HuH-7 (cell line): ENCODE data around the gene GPAM.
"Not testable (repeated sequence)": the region's sequence is repeated elsewhere in the genome, so short reads cannot be mapped to it uniquely, and the experiment has no call there.

ENCODE experiments used
- DNase-seq: peaks from one replicate; pipeline ENCODE4 v3.0.0; 2011; ENCODE audit warnings: low spot score

GPAM gene, protein sequence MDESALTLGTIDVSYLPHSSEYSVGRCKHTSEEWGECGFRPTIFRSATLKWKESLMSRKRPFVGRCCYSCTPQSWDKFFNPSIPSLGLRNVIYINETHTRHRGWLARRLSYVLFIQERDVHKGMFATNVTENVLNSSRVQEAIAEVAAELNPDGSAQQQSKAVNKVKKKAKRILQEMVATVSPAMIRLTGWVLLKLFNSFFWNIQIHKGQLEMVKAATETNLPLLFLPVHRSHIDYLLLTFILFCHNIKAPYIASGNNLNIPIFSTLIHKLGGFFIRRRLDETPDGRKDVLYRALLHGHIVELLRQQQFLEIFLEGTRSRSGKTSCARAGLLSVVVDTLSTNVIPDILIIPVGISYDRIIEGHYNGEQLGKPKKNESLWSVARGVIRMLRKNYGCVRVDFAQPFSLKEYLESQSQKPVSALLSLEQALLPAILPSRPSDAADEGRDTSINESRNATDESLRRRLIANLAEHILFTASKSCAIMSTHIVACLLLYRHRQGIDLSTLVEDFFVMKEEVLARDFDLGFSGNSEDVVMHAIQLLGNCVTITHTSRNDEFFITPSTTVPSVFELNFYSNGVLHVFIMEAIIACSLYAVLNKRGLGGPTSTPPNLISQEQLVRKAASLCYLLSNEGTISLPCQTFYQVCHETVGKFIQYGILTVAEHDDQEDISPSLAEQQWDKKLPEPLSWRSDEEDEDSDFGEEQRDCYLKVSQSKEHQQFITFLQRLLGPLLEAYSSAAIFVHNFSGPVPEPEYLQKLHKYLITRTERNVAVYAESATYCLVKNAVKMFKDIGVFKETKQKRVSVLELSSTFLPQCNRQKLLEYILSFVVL

DNA sequence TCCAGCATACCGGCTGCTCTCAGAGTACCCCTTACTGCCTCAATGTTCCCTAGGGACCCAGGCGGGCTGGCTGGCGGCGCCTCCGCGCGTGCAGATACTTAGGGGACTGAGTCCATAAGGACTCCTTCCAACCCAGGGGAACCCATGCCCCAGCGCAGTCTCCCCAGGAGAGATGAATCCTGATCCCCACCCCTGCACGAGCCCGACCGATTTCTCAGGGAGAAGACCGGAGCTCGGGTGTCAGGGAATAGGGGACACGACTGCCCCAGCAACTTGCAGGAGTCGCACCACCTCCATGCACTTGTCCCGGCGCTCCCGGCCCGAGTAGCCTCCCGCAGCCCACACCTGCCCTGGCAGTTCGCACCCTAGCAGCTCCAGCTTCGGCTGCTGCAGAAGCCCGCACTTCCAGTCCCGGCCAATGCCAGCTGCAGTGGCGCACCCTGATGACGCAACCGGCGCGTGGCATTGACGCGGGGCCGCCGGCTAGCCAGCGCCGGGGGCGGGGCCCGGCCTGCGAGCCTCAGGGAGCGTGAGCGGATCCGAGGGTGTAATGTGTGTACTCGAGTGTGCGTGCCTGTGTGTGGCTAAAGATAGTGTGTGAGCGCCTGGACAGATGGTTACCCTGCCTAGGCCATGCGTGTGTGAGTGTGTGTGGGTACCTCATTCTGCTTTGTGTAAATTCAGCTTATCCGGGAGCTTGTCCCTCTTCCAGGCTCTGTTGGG, at the start of gene GPAM:
TSS of gene GPAM (minus strand) at position 437 of the 723 bp plus-strand sequence. CDS start 1,981 bp downstream, outside the sequence.
- DNase-seq, result no peak

- no peak for DNase-seq
Measured at GRCh38 chr10:112232670-112233069, 49.1 kb upstream of the GPAM start.

GRCh38 chr10:112231602-112232400, 48.2 kb upstream of the GPAM start:
- no peak for DNase-seq

GRCh38 chr10:112230325-112230988, 46.9 kb upstream of the GPAM start:
- DNase-seq, result no peak

GRCh38 chr10:112229901-112230300, 46.3 kb upstream of the GPAM start:
- DNase-seq, result no peak

GRCh38 chr10:112229096-112229495, 45.5 kb upstream of the GPAM start:
- DNase-seq, result no peak

DNA sequence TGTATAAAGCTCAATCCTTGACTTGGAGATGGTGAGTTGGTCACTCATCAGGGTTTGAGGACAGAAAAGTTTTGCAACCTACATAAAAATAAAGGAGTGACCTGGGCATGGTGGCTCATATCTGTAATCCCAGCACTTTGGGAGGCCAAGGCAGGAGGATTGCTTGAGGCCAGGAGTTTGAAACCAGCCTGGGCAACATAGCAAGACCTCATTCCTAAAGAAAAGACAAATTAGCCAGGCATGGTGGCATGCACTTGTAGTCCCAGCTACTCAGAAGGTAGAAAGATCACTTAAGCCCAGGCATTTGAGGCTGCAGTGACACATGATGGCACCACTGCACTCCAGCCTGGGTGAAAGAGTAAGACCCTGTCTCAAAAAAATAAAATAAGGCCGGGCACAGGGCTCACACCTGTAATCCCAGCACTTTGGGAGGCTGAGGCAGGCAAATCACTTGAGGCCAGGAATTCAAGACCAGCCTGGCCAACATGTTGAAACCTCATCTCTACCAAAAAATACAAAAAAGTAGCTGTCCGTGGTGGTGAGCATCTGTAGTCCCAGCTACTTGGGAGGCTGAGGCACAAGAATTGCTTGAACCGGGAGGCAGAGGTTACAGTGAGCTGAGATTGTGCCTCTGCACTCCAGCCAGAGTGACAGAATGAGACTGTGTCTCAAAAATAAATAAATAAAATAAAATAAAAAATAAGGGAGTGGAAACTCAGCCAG, 45.0 kb upstream of the GPAM start:
- DNase-seq, result not testable (repeated sequence)

DNA sequence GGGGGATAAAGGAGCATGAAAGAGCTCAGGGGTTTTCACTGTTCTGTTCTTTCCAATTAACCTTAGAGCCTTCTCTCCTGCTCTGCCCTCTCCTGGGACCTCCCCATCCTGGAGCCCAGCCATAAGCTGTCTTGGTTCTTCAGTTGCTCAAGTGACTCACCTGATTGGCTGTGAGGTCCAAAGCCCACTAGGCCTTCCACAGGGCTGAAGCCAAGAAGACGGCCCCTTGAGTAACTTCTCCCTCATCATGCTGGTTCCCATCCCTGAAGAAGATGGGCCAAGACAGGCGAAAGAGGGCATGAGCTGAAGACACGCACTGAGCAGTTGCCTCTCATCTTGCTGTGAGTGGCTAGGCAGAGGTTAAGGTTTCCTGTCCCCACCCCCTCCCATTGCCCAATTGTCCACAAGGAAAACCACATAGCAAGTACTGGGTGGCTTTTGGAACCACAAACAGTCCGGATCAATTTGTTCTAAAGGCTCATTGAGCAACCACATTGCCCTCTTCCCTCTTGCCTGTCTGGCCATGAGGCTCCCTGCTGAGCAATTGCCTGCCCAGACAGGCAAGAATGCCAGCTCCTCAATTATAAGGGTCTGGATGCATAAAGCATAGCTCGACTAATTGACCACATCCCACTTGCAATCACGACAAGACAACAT, 43.9 kb upstream of the GPAM start:
- DNase-seq, result peak; percentile 48

GRCh38 chr10:112226439-112227248, 43.1 kb upstream of the GPAM start:
- DNase-seq, result no peak

GRCh38 chr10:112225771-112226438, 42.3 kb upstream of the GPAM start:
- no peak for DNase-seq

DNA sequence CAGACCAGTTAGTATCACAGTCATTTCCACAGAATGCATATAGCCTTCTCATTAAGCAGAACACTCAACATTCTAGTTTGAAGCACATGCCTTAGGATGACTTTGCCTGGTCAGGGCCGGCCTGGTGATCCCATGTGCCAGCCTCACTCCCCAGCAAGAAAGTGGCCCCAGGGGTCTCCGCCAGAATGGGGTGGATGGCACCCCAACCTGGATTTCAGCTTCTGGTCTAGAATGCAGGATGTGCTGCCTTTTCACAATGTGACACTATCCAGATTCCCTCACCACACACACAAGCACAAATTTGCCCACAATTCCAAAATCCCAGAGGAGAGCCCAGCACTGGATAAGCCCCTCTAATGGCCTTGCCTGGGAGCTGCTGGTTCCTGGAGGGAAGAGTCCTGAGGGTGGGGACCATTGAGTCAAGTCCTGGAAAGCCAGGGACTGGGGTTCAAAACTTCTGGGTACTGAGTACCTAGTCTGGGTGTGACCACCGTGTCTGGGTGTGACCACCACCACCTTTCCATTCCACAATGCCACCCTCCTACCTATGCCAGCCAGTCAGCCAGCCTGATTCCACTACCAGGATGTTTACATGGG, 41.5 kb upstream of the GPAM start:
- DNase-seq, result no peak

DNA sequence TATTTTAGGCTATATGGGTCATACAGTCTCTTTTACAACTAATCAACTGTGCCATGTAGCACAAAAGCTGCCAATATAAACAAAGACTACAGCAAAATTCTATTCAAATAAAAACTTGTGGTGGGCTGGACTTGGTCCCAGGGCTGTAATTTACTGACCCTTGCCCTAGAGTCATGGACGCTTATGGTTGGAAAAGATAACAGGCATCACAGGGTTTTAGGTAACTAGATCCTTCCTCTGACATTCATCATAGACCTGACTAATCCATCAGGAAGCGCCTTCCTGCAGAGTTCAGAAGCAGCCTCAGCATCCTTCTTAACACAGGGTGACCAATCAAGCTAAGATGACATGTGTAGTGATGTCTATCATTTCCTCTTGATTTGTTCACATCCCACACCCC, 40.2 kb upstream of the GPAM start:
- DNase-seq, result peak; percentile 40

- no peak for DNase-seq
Measured at GRCh38 chr10:112222799-112223198, 39.2 kb upstream of the GPAM start.

DNA sequence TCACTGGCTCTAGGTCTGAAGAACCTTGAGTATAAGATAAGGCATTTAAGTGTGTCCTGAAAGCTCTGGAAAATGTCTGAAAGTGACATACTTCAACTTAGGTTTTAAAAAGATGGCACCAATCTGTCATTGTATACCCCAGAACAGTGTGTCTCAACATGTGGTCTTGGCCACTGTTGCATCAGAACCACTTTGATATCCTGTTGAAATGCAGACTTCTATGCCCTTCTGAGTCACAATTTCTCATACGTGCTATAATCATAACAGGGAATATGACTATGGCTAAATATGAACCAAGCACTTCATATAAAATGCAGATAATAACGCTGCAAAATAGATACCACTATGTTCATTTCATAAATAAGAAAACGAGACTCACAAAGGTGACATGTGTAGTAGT, 38.0 kb upstream of the GPAM start:
- DNase-seq, result no peak

DNA sequence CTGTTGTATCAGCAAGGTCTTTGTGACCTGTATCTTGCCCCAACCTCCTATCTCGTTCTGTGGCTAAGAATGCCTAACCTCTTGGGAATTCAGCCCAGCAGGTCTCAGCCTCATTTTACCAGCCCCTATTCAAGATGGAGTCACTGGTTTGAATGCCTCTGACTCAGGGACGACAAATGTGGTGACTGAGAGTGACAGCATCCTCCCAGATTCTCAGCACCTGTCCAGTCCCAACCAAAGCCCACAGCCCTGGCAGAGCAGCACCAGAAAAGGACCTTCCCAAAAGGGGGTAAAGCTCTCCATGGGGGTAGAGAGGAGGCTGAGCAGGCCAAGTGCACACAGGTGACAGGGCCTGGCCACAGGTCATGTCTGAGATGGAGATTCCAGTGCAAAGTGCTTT, 35.4 kb upstream of the GPAM start:
- DNase-seq, result no peak

- no peak for DNase-seq
Measured at GRCh38 chr10:112218036-112218390, 34.4 kb upstream of the GPAM start.

- DNase-seq, result no peak
Measured at GRCh38 chr10:112217386-112218035, 33.9 kb upstream of the GPAM start.

DNA sequence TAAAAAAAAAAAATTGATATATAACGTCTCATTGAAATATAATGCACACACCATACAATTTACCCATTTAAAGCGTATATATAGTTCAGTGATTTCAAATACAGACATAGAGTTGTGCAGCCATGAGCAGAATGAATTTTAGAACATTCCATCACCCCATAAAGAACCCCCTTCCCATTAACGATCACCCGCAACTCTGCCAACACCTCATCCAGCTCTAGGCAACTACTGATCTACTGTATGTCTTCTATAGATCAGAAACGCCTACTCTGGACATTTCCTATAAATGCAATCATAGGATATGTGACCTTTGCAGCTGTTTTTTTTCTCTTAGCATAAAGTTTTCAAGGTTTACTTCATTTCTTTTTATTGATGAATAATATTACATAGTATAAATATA, 33.4 kb upstream of the GPAM start:
- DNase-seq, result no peak
